Endothelial cell of umbilical vein (primary cell): ENCODE measurements around the gene UBASH3B. TPM values are rescaled to one million over a fixed set of nuclear protein-coding genes. Genes with fewer than 3 reads are reported as not detected.

Source experiments
- BruUV-seq: library from RNA; stranded (reverse); fragments of 400-500 nt; replicated peaks from 2 replicates; lab custom pipeline; 2021; lab: Mats Ljungman, UMichigan
- CTCF ChIA-PET: fragments of 300-600, 350-600 bp; sonication (Branson Sonifier 250); formaldehyde crosslinking; loops from one replicate; lab custom pipeline; 2021; ENCODE audit warnings: antibody characterized with exemption, inconsistent platforms; lab: Charles Lee
- POLR2A ChIA-PET: fragments of 300-600, 350-600 bp; sonication (Branson Sonifier 250); formaldehyde crosslinking; loops from one replicate; lab custom pipeline; 2021; ENCODE audit warnings: antibody characterized with exemption, inconsistent platforms; lab: Charles Lee
- DNase-seq: peaks from one replicate; pipeline ENCODE4 v3.0.0-alpha.2; 2011; ENCODE audit warnings: low read depth, low spot score
- FAIRE-seq: peaks from 2 replicates; lab custom pipeline; 2011; peaks lifted over from hg19 to GRCh38; lab: Jason Lieb, UNC
- H2AFZ ChIP-seq: 2 replicates; pipeline ENCODE4 v1.6.0; 2012; ENCODE audit warnings: low read depth, low read length, control low read depth, inconsistent platforms
- H3K27ac ChIP-seq: 2 replicates; pipeline ENCODE4 v1.5.1; 2011; ENCODE audit warnings: low read depth, mild to moderate bottlenecking, control low read depth, low read length, moderate library complexity; ENCODE audit not compliant: insufficient read depth
- H3K27me3 ChIP-seq, 2 experiments: 2 replicates each; pipeline versions ENCODE4 v1.6.0 to v1.6.1; 2011; ENCODE audit warnings: low read length in 2 of 2, mixed read lengths in 1 of 2; ENCODE audit not compliant: control insufficient read depth in 2 of 2, insufficient read depth in 2 of 2
- H3K36me3 ChIP-seq, 2 experiments: 2 replicates in 1 of 2; 3 replicates in 1 of 2; pipeline ENCODE4 v1.5.1; 2011; ENCODE audit warnings: low read length in 2 of 2, mild to moderate bottlenecking in 1 of 2, moderate library complexity in 1 of 2; ENCODE audit not compliant: control insufficient read depth in 2 of 2, insufficient read depth in 2 of 2; ENCODE audit errors: extremely low read depth in 1 of 2
- H3K4me1 ChIP-seq: 3 replicates; pipeline ENCODE4 v1.5.1; 2011; ENCODE audit warnings: mild to moderate bottlenecking, low read length; ENCODE audit not compliant: control insufficient read depth, insufficient read depth; ENCODE audit errors: extremely low read depth
- H3K4me2 ChIP-seq: 2 replicates; pipeline ENCODE4 v1.6.1; 2011; ENCODE audit warnings: low read length, control low read depth, mixed read lengths; ENCODE audit not compliant: insufficient read depth
- H3K4me3 ChIP-seq, 3 experiments: fragments of 200-600 bp in 1 of 3; sonication (generic), shearing (Covaris generic) in 1 of 3; replicated peaks in 1 of 3; 2 replicates each; pipeline ENCODE4 v1.5.1; 2011 to 2016; ENCODE audit warnings: control low read depth in 3 of 3, low read length in 3 of 3, mild to moderate bottlenecking in 2 of 3, inconsistent platforms in 1 of 3, low read depth in 1 of 3, moderate library complexity in 1 of 3; ENCODE audit not compliant: insufficient read depth in 1 of 3
- H3K79me2 ChIP-seq: 2 replicates; pipeline ENCODE4 v1.6.0; 2012; ENCODE audit warnings: low read length, inconsistent platforms; ENCODE audit not compliant: control insufficient read depth, insufficient read depth
- H3K9ac ChIP-seq: replicated peaks from 2 replicates; pipeline ENCODE3; 2011; ENCODE audit warnings: low read length, control low read depth; ENCODE audit not compliant: insufficient read depth; ENCODE audit errors: extremely low read depth
- H3K9me1 ChIP-seq: replicated peaks from 3 replicates; pipeline ENCODE4 v1.6.0; 2011; ENCODE audit warnings: mild to moderate bottlenecking, low read length; ENCODE audit not compliant: control insufficient read depth, insufficient read depth; ENCODE audit errors: extremely low read depth
- H3K9me3 ChIP-seq: replicated peaks from 2 replicates; pipeline ENCODE4 v1.5.1; 2012; ENCODE audit warnings: low read length, inconsistent platforms; ENCODE audit not compliant: control insufficient read depth, insufficient read depth
- H4K20me1 ChIP-seq: replicated peaks from 2 replicates; pipeline ENCODE3; 2011; ENCODE audit warnings: mild to moderate bottlenecking, low read length; ENCODE audit not compliant: control insufficient read depth, insufficient read depth; ENCODE audit errors: extremely low read depth
- EZH2 ChIP-seq: IDR thresholded peaks from 2 replicates; pipeline ENCODE4 v1.6.1; 2012; ENCODE audit warnings: borderline replicate concordance, low read depth, mild to moderate bottlenecking, moderate library complexity, low read length, inconsistent platforms; ENCODE audit not compliant: severe bottlenecking
- FOS ChIP-seq: IDR thresholded peaks from 2 replicates; pipeline ENCODE4 v1.6.1; 2011; ENCODE audit warnings: mild to moderate bottlenecking, low read length, moderate library complexity, borderline replicate concordance; ENCODE audit not compliant: insufficient read depth
- GATA2 ChIP-seq: IDR thresholded peaks from 2 replicates; pipeline ENCODE4 v1.7.0; 2011; ENCODE audit warnings: low read depth, mild to moderate bottlenecking, moderate library complexity, mixed read lengths, low read length; ENCODE audit not compliant: insufficient read length, insufficient read depth
- JUN ChIP-seq: IDR thresholded peaks from 2 replicates; pipeline ENCODE4 v1.6.1; 2011; ENCODE audit warnings: borderline replicate concordance, low read depth; ENCODE audit not compliant: insufficient read length, insufficient read depth
- MAX ChIP-seq: IDR thresholded peaks from 2 replicates; pipeline ENCODE4 v1.6.1; 2011; ENCODE audit not compliant: insufficient read depth, insufficient read length
- MYC ChIP-seq: IDR thresholded peaks from one replicate; pipeline ENCODE4 v1.6.1; 2011; ENCODE audit warnings: mild to moderate bottlenecking, low read depth, low read length
- POLR2A ChIP-seq: IDR thresholded peaks from 2 replicates; pipeline ENCODE4 v1.6.1; 2012; ENCODE audit warnings: low read depth, mild to moderate bottlenecking, control low read depth, low read length
- POLR2AphosphoS5 ChIP-seq: IDR thresholded peaks from 2 replicates; pipeline ENCODE4 v1.6.1; 2012; ENCODE audit warnings: low read depth, mild to moderate bottlenecking, control low read depth, low read length, moderate library complexity; ENCODE audit not compliant: insufficient read depth
- dilution Hi-C: fragments of 300-500 bp; cut with MboI; formaldehyde crosslinking; loops from one replicate; pipeline ENCODE4 v1.15.0; 2019; ENCODE audit warnings: low sequenced_read_pairs; ENCODE audit not compliant: extremely low pct_ligation_motif_present
- intact Hi-C: fragments of 100-400 bp; cut with micrococcal nuclease; formaldehyde crosslinking; loops from one replicate; pipeline ENCODE4 v1.10.0; 2022
- polyA plus RNA-seq, 4 experiments: library from polyadenylated mRNA; depleted of rRNA in 3 of 4; stranded (reverse) in 3 of 4; unstranded in 1 of 4; fragments of >200 nt; gene quantifications; 2 replicates each; pipeline versions ENCODE4 v1.2.1 to v1.2.3, GENCODE V29; 2011 to 2012; ENCODE audit warnings: missing spikeins in 1 of 4
- total RNA-seq: library from RNA; stranded (reverse); gene quantifications from 2 replicates; pipeline ENCODE4 v1.2.3, GENCODE V29; 2021
- TF ChIP-seq, protein P1 (sequence below), 2 donors: IDR thresholded peaks; 1 replicate in 1 of 2; 2 replicates in 1 of 2; pipeline ENCODE4 v1.5.1; 2011; ENCODE audit warnings: low read length in 2 of 2, mild to moderate bottlenecking in 2 of 2, moderate library complexity in 2 of 2, control low read depth in 1 of 2, inconsistent platforms in 1 of 2, low read depth in 1 of 2; ENCODE audit not compliant: insufficient read depth in 1 of 2; ENCODE audit errors: extremely low read depth in 1 of 2

UBASH3B gene
- total and polyA plus RNA-seq, 2 donors (not counting 3 experiments of a cell fraction or from before 2014, with no cell fraction given): 23.7 to 38.1 TPM

- H3K27me3 ChIP-seq: no peaks in the 10 kb centered on the region
- peaks cover 41% of the 10 kb centered on the region for H3K4me1 ChIP-seq
- H3K79me2 ChIP-seq: no peaks in the 10 kb centered on the region
- TF ChIP-seq MAX (no peak), JUN (no peak), POLR2AphosphoS5 (no peak), MYC (no peak), GATA2 (no peak), FOS (no peak), EZH2 (no peak), POLR2A (no peak)
- TF ChIP-seq, protein P1, sequence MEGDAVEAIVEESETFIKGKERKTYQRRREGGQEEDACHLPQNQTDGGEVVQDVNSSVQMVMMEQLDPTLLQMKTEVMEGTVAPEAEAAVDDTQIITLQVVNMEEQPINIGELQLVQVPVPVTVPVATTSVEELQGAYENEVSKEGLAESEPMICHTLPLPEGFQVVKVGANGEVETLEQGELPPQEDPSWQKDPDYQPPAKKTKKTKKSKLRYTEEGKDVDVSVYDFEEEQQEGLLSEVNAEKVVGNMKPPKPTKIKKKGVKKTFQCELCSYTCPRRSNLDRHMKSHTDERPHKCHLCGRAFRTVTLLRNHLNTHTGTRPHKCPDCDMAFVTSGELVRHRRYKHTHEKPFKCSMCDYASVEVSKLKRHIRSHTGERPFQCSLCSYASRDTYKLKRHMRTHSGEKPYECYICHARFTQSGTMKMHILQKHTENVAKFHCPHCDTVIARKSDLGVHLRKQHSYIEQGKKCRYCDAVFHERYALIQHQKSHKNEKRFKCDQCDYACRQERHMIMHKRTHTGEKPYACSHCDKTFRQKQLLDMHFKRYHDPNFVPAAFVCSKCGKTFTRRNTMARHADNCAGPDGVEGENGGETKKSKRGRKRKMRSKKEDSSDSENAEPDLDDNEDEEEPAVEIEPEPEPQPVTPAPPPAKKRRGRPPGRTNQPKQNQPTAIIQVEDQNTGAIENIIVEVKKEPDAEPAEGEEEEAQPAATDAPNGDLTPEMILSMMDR (IDR thresholded peaks at IDR 0.05; ENCODE audit: extremely low read depth in 1 of 2, insufficient read depth in 1 of 2, low read depth in 1 of 2, low read length in 2 of 2): no peak
- dilution Hi-C loops (no loop called here), intact Hi-C loops (no loop called here)
- ChIA-PET CTCF (no interaction called here), POLR2A (no interaction called here)
- no peak overlapping the region for H3K9ac ChIP-seq
- DNase-seq: peak; percentile 41
- no TSS peak for BruUV-seq
- no peaks in the 10 kb centered on the region for H3K36me3 ChIP-seq
- no peak overlapping the region for H3K27ac ChIP-seq
- H2AFZ ChIP-seq: no peak overlapping the region
- H4K20me1 ChIP-seq: no peaks in the 10 kb centered on the region
- no peaks in the 10 kb centered on the region for H3K9me1 ChIP-seq
- H3K4me3 ChIP-seq: no peak overlapping the region
- no peaks in the 10 kb centered on the region for H3K9me3 ChIP-seq
- FAIRE-seq: no peak
- H3K4me2 ChIP-seq: peak overlapping the region; percentile 31
Observed at GRCh38 chr11:122773781-122774266, 118.3 kb downstream of the UBASH3B start.
